ENCODE measurements around the gene RUNX3.

The RUNX3 gene

DNA sequence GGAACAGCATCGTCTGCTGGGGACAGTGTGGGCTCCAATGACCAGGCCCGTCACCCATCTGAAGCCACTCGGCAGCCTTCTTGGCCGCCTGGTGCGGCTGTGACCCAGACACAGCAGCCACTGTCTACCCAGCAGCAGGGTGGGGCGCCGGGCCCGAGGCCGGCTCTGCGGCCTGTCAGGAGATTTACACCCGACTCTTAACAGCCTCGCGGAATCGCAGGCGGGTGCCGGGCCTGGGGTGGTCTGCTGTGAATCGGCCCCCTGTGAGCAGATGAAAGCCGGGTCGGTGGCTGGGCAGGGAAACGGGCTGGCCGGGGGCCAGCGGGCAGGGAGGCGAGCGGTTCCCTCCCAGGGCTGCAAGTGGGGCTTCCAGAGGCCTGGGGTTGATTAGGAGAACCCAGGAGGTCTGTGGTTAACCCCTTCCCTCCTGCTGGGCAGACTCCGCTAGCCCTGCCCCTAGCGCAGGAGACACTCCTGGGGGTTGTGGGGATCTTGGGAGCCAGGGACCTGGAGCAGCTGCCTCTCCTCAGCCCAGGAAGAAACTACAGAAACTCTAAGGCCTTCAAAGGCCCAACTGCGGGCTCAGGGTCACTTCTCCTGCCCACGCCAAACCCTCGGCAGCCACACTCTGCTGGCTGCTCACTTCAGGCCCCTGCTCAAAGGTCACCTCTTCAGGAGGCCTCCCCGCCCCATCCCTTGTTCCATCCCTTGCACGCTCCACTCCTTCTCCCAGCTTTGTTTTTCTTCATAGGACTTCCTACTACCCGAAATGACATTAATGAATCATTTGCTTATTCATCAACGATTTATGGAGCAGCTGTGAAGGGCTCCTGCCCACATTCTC, 15.6 kb downstream of the RUNX3 start:
- TF ChIP-seq, protein P1, sequence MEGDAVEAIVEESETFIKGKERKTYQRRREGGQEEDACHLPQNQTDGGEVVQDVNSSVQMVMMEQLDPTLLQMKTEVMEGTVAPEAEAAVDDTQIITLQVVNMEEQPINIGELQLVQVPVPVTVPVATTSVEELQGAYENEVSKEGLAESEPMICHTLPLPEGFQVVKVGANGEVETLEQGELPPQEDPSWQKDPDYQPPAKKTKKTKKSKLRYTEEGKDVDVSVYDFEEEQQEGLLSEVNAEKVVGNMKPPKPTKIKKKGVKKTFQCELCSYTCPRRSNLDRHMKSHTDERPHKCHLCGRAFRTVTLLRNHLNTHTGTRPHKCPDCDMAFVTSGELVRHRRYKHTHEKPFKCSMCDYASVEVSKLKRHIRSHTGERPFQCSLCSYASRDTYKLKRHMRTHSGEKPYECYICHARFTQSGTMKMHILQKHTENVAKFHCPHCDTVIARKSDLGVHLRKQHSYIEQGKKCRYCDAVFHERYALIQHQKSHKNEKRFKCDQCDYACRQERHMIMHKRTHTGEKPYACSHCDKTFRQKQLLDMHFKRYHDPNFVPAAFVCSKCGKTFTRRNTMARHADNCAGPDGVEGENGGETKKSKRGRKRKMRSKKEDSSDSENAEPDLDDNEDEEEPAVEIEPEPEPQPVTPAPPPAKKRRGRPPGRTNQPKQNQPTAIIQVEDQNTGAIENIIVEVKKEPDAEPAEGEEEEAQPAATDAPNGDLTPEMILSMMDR (IDR thresholded peaks at IDR 0.05; ENCODE audit: extremely low read depth, missing control alignments), result no peak
- DNase-seq (ENCODE audit: low spot score), result no peak

DNA sequence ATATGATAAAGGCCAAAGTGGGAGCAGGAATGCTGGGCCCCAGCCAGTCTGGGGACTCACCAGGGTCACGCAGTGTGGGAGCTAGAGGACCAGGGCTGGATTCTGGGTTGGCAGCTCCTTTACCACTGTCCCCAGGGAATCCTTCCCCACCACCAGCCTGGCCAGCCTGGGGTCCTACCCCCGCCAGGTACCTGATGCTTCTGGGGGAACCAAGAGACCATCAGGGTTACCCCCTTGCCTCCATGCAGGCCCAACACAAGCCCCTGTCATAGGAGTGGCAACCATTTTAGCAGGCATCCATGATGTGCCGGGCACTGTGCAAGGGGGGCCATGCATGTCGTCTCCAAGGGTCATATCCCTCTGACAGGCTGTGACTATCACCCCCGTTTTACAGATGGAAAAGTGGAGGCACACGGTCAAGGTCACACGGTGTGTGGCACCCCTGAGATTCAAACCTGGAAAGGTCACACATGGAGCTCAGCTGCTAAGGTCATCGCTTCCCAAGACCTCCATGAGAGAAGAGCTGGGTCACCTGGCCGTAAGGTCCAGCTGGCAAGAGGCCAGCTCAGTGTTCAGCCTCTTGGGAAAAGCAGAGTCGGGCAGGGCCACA, 16.4 kb downstream of the RUNX3 start:
- TF ChIP-seq, protein P1 (IDR thresholded peaks at IDR 0.05; ENCODE audit: extremely low read depth, missing control alignments), result no peak
- DNase-seq (ENCODE audit: low spot score), result no peak

DNA sequence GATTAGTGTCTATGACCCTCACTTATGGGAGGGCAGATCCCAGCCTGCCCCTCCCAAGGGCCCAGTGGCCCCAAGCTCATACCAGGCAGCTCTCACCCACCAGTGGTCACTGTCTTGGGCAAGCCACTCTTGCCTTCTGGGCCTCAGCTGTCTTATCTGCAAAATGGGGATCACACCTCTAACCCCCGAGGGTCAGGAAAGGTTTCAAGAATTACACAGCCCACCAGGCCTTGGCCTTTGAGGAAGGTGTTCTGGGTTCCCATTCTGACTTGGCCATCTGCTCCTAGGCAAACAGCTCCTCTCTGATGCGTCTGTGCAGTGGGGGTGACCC, 16.8 kb downstream of the RUNX3 start:
- TF ChIP-seq, protein P1 (IDR thresholded peaks at IDR 0.05; ENCODE audit: extremely low read depth, missing control alignments), result no peak
- no peak for DNase-seq (ENCODE audit: low spot score)

DNA sequence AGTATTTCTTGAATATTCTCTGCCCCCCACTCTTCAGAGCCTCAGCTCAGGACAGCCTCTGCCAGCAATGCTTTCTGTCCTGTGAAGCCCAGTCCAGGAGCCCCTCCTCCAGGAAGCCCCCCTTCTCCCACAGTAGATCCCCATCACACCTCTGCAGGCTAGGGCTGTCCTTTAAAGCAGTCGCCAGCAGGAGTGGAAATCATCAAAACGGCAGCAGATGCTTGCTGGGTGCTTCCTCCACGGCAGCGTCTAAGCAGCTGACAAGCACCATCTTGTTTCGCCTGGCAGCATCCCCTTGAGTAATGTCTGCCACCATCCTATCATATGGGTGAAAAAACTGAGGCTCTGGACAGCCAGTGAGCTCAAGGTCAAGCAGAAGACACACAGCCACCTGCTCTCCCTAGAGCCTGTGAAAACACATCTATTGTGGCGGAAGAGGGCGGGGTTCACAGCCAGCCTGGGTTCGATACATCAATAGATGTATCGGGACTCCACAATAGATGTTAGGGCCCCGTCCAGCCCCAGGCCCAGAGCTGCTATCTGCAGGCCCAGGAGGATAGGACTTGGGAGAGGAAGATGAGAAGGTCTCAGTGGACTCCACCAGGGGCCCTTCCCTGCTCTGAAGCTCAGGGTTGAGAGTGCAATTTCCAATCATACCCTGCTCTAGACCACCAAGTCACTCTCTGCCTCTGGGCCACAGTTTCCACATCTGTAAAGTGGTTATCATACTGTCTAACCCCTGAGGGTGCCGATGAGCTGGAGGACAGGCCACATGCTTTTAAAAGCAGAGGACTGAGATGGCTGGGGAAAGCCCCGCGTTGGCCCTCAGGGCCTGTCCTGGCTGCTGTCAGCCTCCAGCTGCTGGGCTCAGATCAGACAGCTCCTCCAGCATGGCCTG, 17.5 kb downstream of the RUNX3 start:
- TF ChIP-seq, protein P1 (IDR thresholded peaks at IDR 0.05; ENCODE audit: extremely low read depth, missing control alignments), result no peak
- DNase-seq (ENCODE audit: low spot score), result no peak

DNA sequence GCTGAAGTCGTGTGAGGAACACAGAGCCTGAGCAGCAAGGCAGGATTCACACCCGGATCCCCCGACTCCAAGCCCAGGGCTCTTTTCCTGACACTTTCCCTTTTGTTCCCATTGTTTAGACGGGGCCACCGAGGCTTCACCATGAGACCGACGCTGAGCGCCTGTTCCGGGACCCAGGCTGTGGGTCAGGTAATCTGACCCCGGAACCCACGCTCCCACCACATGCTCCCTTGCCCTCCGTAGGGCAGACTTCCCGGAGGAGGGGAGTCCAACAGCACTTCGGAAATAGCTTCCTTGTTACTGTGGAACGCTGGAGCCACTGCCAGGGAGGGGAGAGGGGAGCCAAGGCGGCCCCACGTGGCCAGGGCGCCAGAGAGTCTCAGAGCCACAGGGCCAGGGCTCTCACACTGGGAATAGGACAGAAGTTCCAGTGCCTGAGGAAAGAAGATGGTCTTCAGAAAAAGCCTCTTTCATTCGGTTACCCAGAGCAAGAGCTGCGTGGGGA, 18.4 kb downstream of the RUNX3 start:
- DNase-seq (ENCODE audit: low spot score), result no peak
- TF ChIP-seq, protein P1 (IDR thresholded peaks at IDR 0.05; ENCODE audit: extremely low read depth, missing control alignments), result no peak

DNA sequence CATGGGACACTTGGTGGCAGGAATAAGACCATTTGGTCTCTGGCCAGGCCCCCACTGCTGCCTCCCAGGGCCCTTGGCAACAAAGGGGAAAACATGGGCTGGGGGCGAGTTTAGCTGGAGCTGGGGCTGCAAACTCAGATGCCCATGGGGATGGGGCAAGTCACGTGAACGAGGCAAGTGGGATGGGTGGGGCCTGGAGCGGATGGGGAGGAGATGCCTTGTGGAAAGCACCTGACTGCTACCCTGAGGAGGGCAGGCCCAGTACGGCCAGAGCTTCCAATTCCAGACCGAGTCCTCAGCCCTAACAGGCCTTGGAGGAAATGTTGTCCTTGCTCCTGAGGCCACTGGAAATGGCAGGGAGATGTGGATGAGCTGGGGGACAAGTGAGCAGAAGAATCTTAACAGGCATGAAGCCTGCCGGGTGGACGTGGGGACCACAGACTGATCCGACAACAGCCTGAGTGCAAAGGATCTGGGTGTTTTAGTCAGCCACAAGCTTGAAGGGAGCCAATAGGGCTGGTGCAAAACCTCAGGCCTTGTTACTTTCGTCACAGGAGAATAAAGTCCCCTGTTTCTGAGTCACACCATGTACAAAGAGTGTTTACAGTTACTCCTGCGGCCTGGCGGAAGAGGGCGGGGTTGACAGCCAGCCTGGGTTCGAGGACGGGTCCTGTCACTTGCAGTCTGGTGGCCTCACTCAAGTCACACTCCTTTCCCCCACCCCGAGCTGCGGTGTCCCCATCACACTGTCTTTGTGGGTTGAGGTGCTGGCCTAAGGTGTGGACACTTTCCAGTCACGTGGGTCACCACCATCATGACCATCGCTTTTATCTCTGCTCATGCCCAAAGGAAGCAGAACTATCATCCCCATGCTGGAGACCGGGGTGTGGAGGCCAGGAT, 19.1 kb downstream of the RUNX3 start:
- DNase-seq (ENCODE audit: low spot score), result no peak
- TF ChIP-seq, protein P1 (IDR thresholded peaks at IDR 0.05; ENCODE audit: extremely low read depth, missing control alignments), result no peak
